Esophagus (tissue), 2 donors: ENCODE results near the gene SF3A2. TPM values are rescaled to one million over a fixed set of nuclear protein-coding genes. Genes with fewer than 3 reads are reported as not detected.

ENCODE experiments used
- H3K27ac ChIP-seq, 2 donors: one replicate each; pipeline ENCODE4 v1.5.1; 2013; ENCODE audit warnings: low read depth in 2 of 2, mild to moderate bottlenecking in 2 of 2, inconsistent platforms in 1 of 2, low read length in 1 of 2, moderate library complexity in 1 of 2
- H3K27me3 ChIP-seq, 2 donors: one replicate each; pipeline ENCODE4 v1.6.1; 2013; ENCODE audit warnings: low read length in 2 of 2, control low read depth in 1 of 2, mild to moderate bottlenecking in 1 of 2; ENCODE audit not compliant: insufficient read depth in 2 of 2, control insufficient read depth in 1 of 2
- H3K36me3 ChIP-seq, 2 donors: one replicate each; pipeline ENCODE4 v1.6.1; 2013; ENCODE audit warnings: low read length in 1 of 2; ENCODE audit not compliant: control insufficient read depth in 2 of 2, insufficient read depth in 2 of 2
- H3K4me1 ChIP-seq, 2 donors: one replicate each; pipeline ENCODE4 v1.6.1; 2013; ENCODE audit warnings: low read length in 1 of 2; ENCODE audit not compliant: control insufficient read depth in 2 of 2, insufficient read depth in 2 of 2
- H3K4me3 ChIP-seq, 2 donors: one replicate each; pipeline ENCODE4 v1.5.1; 2013; ENCODE audit warnings: low read length in 2 of 2, mild to moderate bottlenecking in 2 of 2, low read depth in 1 of 2, moderate library complexity in 1 of 2
- H3K9me3 ChIP-seq, 2 donors: one replicate each; pipeline ENCODE4 v1.6.1; 2013; ENCODE audit warnings: mild to moderate bottlenecking in 2 of 2, low read depth in 1 of 2, low read length in 1 of 2, moderate library complexity in 1 of 2; ENCODE audit not compliant: control insufficient read depth in 2 of 2, insufficient read depth in 1 of 2
- WGBS, 2 donors: extraction: QIAGEN DNeasy Blood & Tissue Kit; methylation state at CpG; one replicate each; pipeline ENCODE4 v1.1.7; 2013; 5-methylcytosine and 5-hydroxymethylcytosine counted together
- polyA plus RNA-seq, 2 donors: library from polyadenylated mRNA; stranded (reverse); fragments of 200-250 nt; gene quantifications; one replicate each; pipeline ENCODE4 v1.2.3, GENCODE V29; 2013
- donor health status: healthy with polysubstance abuse.
- donor health status: Bipolar disorder and iron deficiency.

The SF3A2 gene
- polyA plus RNA-seq, 2 donors: 38.2 to 55.3 TPM

DNA sequence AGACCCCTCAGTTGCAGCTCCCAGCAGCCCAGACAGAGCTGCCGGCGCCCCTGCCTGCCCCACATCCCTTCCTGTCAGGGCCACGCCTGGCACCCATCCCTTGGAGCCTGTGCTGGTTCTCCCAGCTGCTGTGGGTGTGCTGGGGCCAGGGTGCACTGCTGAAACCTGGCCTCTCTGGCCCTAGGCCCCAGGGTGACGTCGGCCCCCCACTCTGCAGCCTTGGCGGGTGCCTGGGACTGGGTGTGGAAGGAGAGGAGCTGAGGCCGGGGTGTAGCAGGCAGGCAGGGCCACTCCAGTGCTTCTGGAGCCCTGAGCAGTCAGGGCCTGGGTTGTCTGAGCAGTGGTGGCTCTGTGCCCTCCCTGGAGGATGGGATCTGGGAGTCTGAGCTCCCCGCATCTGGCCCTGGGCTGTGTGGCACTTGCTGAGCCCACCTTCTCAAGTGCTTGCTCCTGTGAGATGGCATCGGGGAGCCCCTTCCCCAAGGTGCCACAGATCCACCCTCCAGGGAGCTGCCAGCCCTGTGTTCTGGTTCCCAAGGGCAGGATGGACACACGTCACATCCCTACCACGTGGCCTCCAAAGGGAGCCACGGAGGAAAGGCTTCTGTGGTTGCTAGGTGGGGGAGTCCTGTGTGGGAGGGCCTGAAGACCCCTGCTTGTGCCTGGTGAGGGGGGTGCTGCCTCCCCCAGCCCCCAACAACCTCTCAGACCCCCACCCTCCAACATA lies 5.7 kb upstream of the SF3A2 start:
- Histone ChIP-seq H3K9me3 (no peaks in the 10 kb centered on the region), H3K27ac (no peak overlapping the region), H3K4me3 (no peak overlapping the region), H3K27me3 (no peaks in the 10 kb centered on the region), H3K36me3 (peaks cover 5 to 70% of the 10 kb centered on the region in 2 donors), H3K4me1 (peaks cover 2 to 9% of the 10 kb centered on the region in 2 donors)
- 64 to 70% methylated on average over 12 of the region's 12 CpGs for WGBS, 2 donors

GRCh38 chr19:2231621-2232221 lies 4.9 kb upstream of the SF3A2 start:
- peaks cover 2 to 9% of the 10 kb centered on the region in 2 donors for H3K4me1 ChIP-seq
- no peaks in the 10 kb centered on the region for H3K9me3 ChIP-seq
- no peak overlapping the region for H3K4me3 ChIP-seq
- H3K27ac ChIP-seq: no peak overlapping the region
- 75 to 76% methylated on average over 20 to 21 of the region's 21 CpGs for WGBS, 2 donors
- H3K36me3 ChIP-seq: peaks cover 2 to 63% of the 10 kb centered on the region in 2 donors
- H3K27me3 ChIP-seq: no peaks in the 10 kb centered on the region

DNA sequence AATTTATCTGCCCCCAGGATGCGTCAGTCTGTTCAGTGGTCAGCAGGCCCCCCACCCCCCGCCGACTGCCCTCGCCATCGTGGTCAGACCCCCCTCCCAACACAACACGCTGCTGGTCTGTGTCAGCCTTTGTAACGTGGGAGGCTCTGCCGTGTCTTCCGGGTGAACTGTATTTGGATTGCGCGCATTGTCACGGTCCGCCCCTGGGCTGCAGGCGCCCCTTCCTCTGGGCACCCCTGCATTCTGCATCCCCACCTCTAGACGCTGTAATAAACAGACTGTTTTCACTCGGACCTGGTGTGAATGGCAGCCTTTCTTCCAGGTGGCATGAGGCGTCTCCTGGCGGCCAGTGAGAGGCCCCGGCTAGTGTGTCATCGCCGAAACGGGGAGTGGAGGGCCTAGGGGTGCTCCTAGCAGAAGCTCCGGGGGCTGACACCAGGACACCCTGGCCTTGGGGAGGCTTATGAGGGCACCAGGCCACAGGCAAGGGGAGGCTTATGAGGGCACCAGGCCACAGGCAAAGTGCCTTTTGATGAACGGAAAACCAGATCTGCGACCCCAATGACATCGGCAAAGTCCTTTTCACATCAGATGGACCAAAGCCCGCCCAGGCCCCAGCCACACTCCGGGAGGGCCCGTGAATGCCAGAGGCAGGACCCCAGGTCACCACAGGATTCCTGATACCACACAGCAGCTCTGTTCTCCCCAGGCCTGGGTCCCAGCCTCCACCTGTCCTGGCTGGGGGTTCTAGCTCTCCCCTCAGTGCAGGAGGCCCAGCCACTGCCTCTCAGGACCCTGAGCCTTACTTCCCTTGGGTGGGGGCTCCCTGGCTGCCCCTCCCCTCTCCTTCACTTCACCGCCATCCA lies 4.1 kb upstream of the SF3A2 start:
- 76 to 78% methylated on average over 30 of the region's 30 CpGs for WGBS, 2 donors
- Histone ChIP-seq H3K36me3 (peaks cover 0 to 56% of the 10 kb centered on the region in 2 donors), H3K27ac (no peak overlapping the region), H3K9me3 (no peaks in the 10 kb centered on the region), H3K27me3 (no peaks in the 10 kb centered on the region), H3K4me1 (peaks cover 0 to 11% of the 10 kb centered on the region in 2 donors), H3K4me3 (no peak overlapping the region)

- no peak overlapping the region for H3K4me3 ChIP-seq
- peaks cover 0 to 16% of the 10 kb centered on the region in 2 donors for H3K4me1 ChIP-seq
- no peak overlapping the region for H3K27ac ChIP-seq
- no peaks in the 10 kb centered on the region for H3K9me3 ChIP-seq
- peaks cover 0 to 47% of the 10 kb centered on the region in 2 donors for H3K36me3 ChIP-seq
- H3K27me3 ChIP-seq: no peaks in the 10 kb centered on the region
- 81 to 88% methylated on average over 25 of the region's 25 CpGs for WGBS, 2 donors
Observed at GRCh38 chr19:2233601-2234280, 2.9 kb upstream of the SF3A2 start.

GRCh38 chr19:2234996-2235380 lies 1.6 kb upstream of the SF3A2 start:
- peaks cover 0 to 18% of the 10 kb centered on the region in 2 donors for H3K4me1 ChIP-seq
- no peaks in the 10 kb centered on the region for H3K27me3 ChIP-seq
- peak overlapping the region; percentile 80 to 99 for H3K27ac ChIP-seq
- peaks cover 0 to 36% of the 10 kb centered on the region in 2 donors for H3K36me3 ChIP-seq
- WGBS, 2 donors: 31 to 36% methylated on average over 6 of the region's 6 CpGs
- no peaks in the 10 kb centered on the region for H3K9me3 ChIP-seq
- H3K4me3 ChIP-seq: peak overlapping the region; percentile 81 to 91

- Histone ChIP-seq H3K36me3 (peaks cover 0 to 31% of the 10 kb centered on the region in 2 donors), H3K27me3 (no peaks in the 10 kb centered on the region), H3K9me3 (no peaks in the 10 kb centered on the region), H3K4me1 (peaks cover 0 to 23% of the 10 kb centered on the region in 2 donors), H3K4me3 (peak overlapping the region; percentile 81 to 91), H3K27ac (peak overlapping the region; percentile 80 to 99)
- WGBS, 2 donors: 0 to 1% methylated on average over 27 to 48 of the region's 48 CpGs
Observed at GRCh38 chr19:2235381-2236063, 1.1 kb upstream of the SF3A2 start.

- Histone ChIP-seq H3K27ac (peak overlapping the region; percentile 80 to 99), H3K27me3 (no peaks in the 10 kb centered on the region), H3K9me3 (no peaks in the 10 kb centered on the region), H3K36me3 (peaks cover 0 to 28% of the 10 kb centered on the region in 2 donors), H3K4me3 (peak overlapping the region; percentile 81 to 91), H3K4me1 (peaks cover 4 to 27% of the 10 kb centered on the region in 2 donors)
- 0 to 1% methylated on average over 21 to 28 of the region's 28 CpGs for WGBS, 2 donors
Observed at GRCh38 chr19:2236064-2236313, 635 bp upstream of the SF3A2 start.

- Histone ChIP-seq H3K4me3 (peak overlapping the region; percentile 81 to 91), H3K36me3 (peaks cover 0 to 19% of the 10 kb centered on the region in 2 donors), H3K27me3 (no peaks in the 10 kb centered on the region), H3K4me1 (peaks cover 6 to 39% of the 10 kb centered on the region in 2 donors), H3K9me3 (no peaks in the 10 kb centered on the region), H3K27ac (peak overlapping the region; percentile 99 to 100)
- 39% methylated on average over 40 to 43 of the region's 43 CpGs for WGBS, 2 donors
Observed at GRCh38 chr19:2237051-2237868, 636 bp downstream of the SF3A2 start.
